ENCODE data around the gene TRIM8.

DNA sequence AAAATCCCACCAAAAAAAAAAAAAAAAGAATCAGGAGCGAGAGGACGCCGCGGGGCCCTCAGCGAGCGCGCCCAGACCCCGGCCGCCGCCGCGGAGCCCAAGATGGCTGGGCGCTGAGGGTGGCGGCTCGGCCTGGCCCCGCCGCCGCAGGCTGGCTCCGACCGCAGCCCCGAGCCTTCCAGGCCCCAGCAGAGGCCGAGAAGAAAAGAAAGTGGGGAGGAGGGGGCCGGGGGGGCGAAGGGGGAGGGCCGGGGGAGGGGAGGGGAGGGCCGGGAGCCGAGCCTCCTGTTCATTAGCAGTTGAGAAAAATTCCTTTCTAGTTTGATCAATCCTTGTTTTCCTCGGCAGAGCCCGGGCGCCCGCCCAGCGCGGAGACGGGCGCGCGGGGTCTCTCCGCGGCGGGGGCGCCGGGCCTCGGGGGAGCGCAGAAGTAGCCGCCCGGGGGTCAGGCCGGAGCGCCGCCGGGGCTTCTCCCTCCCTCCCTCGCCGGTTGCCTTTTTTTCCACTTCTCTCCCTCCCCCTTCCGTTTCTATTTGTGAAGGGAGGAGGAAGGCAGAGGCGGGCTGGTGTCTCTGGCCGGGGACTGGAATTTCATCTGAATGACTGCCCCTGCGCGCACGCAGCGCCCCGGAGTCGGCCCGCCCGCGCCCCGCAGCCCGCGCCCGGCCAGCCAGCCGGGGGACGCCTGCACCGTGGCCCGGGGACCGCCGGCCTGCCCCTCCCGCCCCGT is 778 bp upstream of the TRIM8 start:
- TF ChIP-seq CTCF (IDR thresholded peaks at IDR 0.05; ENCODE audit: control extremely low read depth in 1 of 3, insufficient read depth in 1 of 3, low read depth in 1 of 3, low read length in 3 of 3) (no peak), SP1 (IDR thresholded peaks at IDR 0.05; ENCODE audit: low read depth, low read length) (no peak), SAP30 (IDR thresholded peaks at IDR 0.05; ENCODE audit: insufficient read depth, insufficient replicate concordance, low read length) (no peak), USF2 (IDR thresholded peaks at IDR 0.05; ENCODE audit: low read length) (no peak), GTF2F1 (IDR thresholded peaks at IDR 0.05; ENCODE audit: borderline replicate concordance, low read depth, low read length) (no peak), SIRT6 (IDR thresholded peaks at IDR 0.05; ENCODE audit: low read length) (no peak), EZH2 (IDR thresholded peaks at IDR 0.05; ENCODE audit: low read depth, low read length, severe bottlenecking) (no peak), POLR2AphosphoS5 (IDR thresholded peaks at IDR 0.05; ENCODE audit: low read depth, low read length) (no peak), POLR2A (IDR thresholded peaks at IDR 0.05; ENCODE audit: control extremely low read depth in 1 of 2, low read depth in 2 of 2, low read length in 2 of 2) (peak in 1 of 2 experiments; percentile 33; a peak in 1 of 3 replicates), JUND (IDR thresholded peaks at IDR 0.05; ENCODE audit: low read length) (no peak)
